Spleen (tissue), 7 donors: Measurements from ENCODE around the gene MYO15A.

Experiments
- CTCF ChIP-seq, 11 experiments: fragments of 200-600 bp in 7 of 11; fragments of 450-650 bp in 4 of 11; sonication (generic) in 4 of 11; IDR thresholded peaks in 8 of 11; conservative IDR thresholded peaks in 3 of 11; 1 replicate in 7 of 11; 2 replicates in 4 of 11; pipeline versions ENCODE4 v1.4.0 to v1.8.0; 2016 to 2021; ENCODE audit warnings: antibody characterized with exemption in 11 of 11, inconsistent platforms in 4 of 11, mild to moderate bottlenecking in 1 of 11
- POLR2A ChIP-seq, 3 donors: fragments of 450-650 bp; IDR thresholded peaks; one replicate each; pipeline ENCODE4 v1.5.1; 2017; ENCODE audit warnings: antibody characterized with exemption in 3 of 3, mild to moderate bottlenecking in 1 of 3
- donor health status: DM: no; HTN: no; CAD: no; lungs with moderate emphysema.
- donor health status: DM: no; HTN: no; CAD: no.
- donor health status: DM: no; HTN: no; CAD: no.

- TF ChIP-seq POLR2A (IDR thresholded peaks at IDR 0.05): no peak
- TF ChIP-seq CTCF (IDR thresholded peaks at IDR 0.05 in 8 of 11, conservative IDR thresholded peaks at IDR 0.05 in 3 of 11): no peak
Observed at GRCh38 chr17:18185391-18185790, 76.8 kb downstream of the MYO15A start.
